H54 (cell line): Measurements from ENCODE around the gene TPGS2.
A peak's percentile ranks its signal among the peaks of the same experiment; 100 is the strongest.

Source experiments
- DNase-seq: peaks from one replicate; pipeline ENCODE4 v3.0.0; 2011; ENCODE audit warnings: low spot score, mixed read lengths; ENCODE audit not compliant: insufficient read length
- FAIRE-seq: peaks from 3 replicates; lab custom pipeline; 2011; peaks lifted over from hg19 to GRCh38; lab: Jason Lieb, UNC
- POLR2A ChIP-seq: IDR thresholded peaks from 2 replicates; pipeline ENCODE4 v1.6.1; 2011; ENCODE audit warnings: low read depth, mild to moderate bottlenecking, low read length

Gene TPGS2

DNA sequence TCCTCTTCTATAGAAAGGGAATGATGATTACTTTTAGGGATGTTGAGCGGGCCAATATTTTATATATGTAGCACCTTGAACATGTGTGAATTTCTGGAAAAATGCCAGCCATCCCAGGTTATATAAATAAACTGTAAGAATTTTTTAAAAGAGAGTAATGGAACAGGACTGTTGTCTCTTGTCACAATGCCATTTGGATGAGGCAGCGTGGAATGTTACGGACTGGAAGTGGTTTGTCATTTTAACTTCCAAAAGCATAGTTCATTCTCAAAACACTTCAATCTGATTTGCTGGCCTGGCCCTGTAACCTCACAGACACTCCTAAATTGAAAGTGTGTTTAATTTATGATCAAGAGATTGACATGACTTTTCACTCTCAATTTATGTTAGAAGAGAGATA, 70.8 kb downstream of the TPGS2 start:
- DNase-seq (no peak), FAIRE-seq (no peak)
- no peak for TF ChIP-seq POLR2A

DNA sequence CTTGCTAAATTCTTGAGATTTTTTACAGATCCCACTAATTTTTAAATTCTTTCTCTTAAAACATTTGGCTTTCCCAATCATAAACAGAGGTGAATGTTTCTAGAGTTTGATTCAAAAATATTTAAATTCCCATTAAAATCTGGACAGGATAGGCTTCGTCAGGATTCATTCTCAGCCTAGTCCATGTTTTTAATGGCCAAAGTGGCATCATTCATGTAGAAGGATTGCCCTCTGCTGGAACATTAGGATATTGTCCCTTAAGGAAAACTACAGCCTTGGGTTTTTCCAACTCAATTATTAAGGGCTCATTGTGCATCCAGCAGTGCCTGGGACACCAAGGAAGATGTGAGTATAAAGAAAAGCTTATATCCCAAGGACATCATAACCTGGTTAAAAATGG, 71.7 kb downstream of the TPGS2 start:
- FAIRE-seq, result no peak
- peak; percentile 9 for DNase-seq

DNA sequence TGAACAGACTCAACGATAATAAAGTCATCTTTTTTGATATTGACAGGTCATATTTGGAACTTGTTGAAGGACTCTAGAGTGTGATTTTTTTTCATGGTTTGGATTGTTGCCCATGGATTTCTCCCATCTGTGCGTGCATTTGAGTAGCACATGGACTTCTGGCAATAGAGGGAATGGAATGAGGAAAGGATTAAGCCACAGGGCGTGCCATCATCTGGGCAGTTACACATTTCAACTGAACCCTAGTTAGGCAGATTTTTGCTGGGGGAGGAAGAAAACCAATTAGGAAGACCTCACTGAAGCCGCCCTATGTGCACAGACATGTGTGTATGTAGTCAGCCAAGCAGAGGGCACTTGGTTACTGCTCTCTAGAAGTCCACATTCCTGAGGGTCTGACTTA, 72.6 kb downstream of the TPGS2 start:
- TF ChIP-seq POLR2A, result no peak
- FAIRE-seq (no peak), DNase-seq (no peak)

More for the DNA sequence above, 71.7 kb downstream of the TPGS2 start:
- no peak for TF ChIP-seq POLR2A

DNA sequence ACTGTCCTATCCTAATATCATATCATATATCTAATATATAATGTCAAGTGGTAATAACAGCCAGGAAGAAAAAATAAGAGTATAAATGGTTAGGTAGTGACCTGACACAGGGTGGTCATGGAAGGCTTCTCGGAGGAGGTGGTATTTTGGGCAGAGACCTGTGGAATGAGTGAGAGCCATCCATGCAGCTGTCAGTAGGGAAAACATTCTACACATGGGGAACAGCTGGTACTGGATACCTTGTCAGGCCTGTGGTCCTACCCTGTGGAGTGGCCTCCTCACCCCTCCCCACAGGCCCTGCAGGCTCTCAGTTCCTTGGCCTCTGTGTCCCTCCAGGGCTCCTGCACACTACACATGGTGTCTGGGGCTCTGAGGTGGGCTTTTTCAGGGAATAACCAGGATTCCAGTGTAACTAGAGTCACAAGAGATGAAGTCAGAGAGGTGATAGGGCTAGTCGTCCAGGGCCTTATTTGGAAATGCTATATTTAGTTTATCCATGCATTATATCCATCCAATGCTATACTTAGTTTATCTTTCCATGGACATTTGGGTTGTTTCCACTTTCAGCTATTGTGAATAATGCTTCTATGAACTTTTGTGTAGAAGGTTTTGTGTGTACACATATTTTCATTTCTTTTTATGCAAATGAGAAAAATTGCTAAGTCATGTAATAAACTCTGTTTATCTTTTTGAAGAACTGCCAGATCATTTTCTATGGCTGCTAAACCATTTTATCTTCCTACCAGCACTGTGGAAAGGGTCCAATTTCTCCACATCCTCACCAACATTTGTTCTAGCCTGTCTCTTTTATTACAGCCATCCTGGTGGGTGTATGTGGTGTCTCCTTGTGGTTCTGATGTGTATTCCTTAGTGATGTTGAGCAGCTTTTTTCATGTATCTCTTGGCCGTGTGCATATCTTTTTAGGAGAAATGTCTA, 75.6 kb downstream of the TPGS2 start:
- DNase-seq (no peak), FAIRE-seq (no peak)
- no peak for TF ChIP-seq POLR2A

DNA sequence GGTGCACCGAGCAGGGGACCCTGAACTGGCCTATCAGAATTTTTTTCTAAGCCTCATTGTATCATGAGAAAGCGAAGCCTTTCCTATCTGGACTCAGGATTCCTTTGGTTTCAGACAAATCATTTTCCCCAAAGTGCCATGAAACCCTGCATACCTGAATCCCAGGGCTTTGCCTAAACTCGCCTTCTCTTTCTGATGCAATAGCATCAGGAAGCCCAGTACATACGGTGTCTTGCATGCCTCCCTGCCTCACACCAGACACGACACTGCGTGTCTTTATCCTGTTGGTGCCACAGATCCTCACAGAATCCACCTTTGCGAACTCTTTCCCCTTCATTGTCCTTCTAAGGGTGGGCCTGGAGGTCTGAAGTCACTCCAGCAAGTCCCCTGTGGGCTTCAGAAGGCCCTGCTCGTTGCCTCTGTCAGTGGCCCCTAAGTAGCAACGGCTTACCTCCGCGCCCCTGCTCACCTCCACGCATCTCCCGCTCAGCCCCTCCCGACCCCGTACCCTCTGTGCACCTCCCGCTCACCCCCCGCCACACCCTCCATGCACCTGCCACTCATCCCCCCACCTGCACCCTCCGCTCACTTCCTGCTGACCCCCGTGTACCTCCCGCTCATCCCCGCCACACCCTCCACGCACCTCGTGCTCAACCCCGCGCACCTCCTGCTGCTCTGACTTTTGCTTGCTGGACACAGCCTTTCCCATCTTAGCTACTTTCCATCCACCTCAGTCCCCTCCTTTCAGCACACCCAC, 83.4 kb downstream of the TPGS2 start:
- DNase-seq (no peak), FAIRE-seq (no peak)
- TF ChIP-seq POLR2A, result no peak

DNA sequence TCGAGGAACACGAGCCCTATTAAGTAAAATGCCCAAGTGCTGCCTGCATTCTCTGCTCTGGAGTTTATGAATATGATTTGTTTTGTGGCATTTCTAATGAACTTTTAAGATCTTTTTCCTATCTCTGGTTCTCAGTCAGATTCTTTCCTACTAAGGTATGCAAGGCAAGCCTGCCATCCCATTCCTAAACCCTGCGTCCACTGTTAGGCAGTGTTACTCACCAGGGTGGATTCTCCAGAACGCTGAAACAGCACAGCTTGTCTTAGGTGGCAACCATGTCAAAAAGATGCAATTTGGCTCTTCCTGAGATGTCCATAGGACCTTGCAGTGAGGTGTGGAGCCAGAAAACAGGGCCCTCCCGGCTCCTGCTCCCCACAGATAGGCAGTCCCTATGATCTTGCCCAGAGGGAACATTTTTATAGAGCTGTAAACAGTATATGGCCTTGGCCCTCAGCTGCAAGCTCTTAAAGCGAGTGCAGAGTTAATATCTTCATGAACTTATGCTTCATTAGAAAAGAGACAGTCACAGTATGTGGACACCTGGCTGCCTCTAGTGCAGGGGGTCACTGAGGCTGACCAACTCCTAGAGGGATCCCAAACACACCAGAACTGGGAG, 84.4 kb downstream of the TPGS2 start:
- no peak for TF ChIP-seq POLR2A
- DNase-seq, result no peak
- no peak for FAIRE-seq
